ENCODE measurements around the gene MBD5.

Gene MBD5

DNA sequence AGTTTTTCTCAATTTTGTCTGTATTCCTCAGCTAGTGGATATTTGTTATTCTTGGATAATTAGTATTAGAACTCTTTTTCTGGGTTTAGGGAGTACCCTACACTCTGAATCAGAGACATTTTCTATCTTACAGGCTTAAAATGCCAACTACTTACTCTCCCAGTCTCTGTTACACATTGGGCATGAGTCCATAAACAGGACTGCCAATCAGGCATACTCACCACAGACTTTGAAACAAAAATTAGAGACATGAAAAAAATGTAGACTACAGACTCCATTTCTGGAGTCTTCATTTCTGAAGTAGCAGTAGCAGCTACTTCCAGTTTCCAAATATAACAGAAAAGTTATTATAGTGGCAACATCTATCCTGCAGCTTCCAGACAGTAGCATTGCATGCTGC, 279.7 kb downstream of the MBD5 start:
- Histone ChIP-seq H2AFZ (ENCODE audit: low read depth) (no peak overlapping the region), H3K27me3 (ENCODE audit: insufficient read depth, low read depth) (no peaks in the 10 kb centered on the region)
- TF ChIP-seq, protein P1, sequence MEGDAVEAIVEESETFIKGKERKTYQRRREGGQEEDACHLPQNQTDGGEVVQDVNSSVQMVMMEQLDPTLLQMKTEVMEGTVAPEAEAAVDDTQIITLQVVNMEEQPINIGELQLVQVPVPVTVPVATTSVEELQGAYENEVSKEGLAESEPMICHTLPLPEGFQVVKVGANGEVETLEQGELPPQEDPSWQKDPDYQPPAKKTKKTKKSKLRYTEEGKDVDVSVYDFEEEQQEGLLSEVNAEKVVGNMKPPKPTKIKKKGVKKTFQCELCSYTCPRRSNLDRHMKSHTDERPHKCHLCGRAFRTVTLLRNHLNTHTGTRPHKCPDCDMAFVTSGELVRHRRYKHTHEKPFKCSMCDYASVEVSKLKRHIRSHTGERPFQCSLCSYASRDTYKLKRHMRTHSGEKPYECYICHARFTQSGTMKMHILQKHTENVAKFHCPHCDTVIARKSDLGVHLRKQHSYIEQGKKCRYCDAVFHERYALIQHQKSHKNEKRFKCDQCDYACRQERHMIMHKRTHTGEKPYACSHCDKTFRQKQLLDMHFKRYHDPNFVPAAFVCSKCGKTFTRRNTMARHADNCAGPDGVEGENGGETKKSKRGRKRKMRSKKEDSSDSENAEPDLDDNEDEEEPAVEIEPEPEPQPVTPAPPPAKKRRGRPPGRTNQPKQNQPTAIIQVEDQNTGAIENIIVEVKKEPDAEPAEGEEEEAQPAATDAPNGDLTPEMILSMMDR (conservative IDR thresholded peaks at IDR 0.05; ENCODE audit: low read depth, low read length) = no peak

DNA sequence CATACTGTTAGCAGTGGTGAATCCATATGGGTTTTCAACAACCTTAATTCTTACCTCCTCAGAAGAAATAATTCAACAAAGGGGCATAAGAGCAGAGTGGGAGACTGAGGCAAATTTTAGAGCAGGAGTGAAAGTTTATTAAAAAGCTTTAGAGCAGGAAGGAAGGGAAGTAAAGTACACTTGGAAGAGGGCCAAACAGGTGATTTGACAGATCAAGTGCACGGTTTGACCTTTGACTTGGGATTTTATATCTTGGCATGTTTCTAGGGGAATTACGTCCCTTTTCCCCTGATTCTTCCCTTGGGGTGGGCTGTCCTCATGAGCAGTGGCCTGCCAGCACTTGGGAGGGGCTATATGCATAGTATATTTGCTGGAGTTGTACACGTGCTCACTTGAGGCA, 280.5 kb downstream of the MBD5 start:
- H3K4me2 ChIP-seq = no peak overlapping the region
- TF ChIP-seq, protein P1 (conservative IDR thresholded peaks at IDR 0.05; ENCODE audit: low read depth, low read length) = no peak
- no peaks in the 10 kb centered on the region for H4K20me1 ChIP-seq (ENCODE audit: insufficient read depth)
- no peaks in the 10 kb centered on the region for H3K36me3 ChIP-seq (ENCODE audit: insufficient read depth)
- no peaks in the 10 kb centered on the region for H3K4me1 ChIP-seq (ENCODE audit: low read depth, poor library complexity, severe bottlenecking)
- no peaks in the 10 kb centered on the region for H3K27me3 ChIP-seq (ENCODE audit: insufficient read depth, low read depth)
- H3K79me2 ChIP-seq (ENCODE audit: insufficient read depth, low read depth) = no peaks in the 10 kb centered on the region
- no peak overlapping the region for H2AFZ ChIP-seq (ENCODE audit: low read depth)
- H3K9ac ChIP-seq = no peak overlapping the region
- H3K4me3 ChIP-seq (IDR thresholded peaks at IDR 0.05; ENCODE audit: insufficient read depth, low read depth, low read length) = no peak overlapping the region
- H3K27ac ChIP-seq = no peak overlapping the region

More for the DNA sequence above, 279.7 kb downstream of the MBD5 start:
- Histone ChIP-seq H3K4me1 (ENCODE audit: low read depth, poor library complexity, severe bottlenecking) (no peaks in the 10 kb centered on the region), H3K79me2 (ENCODE audit: insufficient read depth, low read depth) (no peaks in the 10 kb centered on the region), H3K36me3 (ENCODE audit: insufficient read depth) (no peaks in the 10 kb centered on the region), H4K20me1 (ENCODE audit: insufficient read depth) (no peaks in the 10 kb centered on the region), H3K4me3 (IDR thresholded peaks at IDR 0.05; ENCODE audit: insufficient read depth, low read depth, low read length) (no peak overlapping the region), H3K9ac (no peak overlapping the region), H3K27ac (no peak overlapping the region), H3K4me2 (no peak overlapping the region)

DNA sequence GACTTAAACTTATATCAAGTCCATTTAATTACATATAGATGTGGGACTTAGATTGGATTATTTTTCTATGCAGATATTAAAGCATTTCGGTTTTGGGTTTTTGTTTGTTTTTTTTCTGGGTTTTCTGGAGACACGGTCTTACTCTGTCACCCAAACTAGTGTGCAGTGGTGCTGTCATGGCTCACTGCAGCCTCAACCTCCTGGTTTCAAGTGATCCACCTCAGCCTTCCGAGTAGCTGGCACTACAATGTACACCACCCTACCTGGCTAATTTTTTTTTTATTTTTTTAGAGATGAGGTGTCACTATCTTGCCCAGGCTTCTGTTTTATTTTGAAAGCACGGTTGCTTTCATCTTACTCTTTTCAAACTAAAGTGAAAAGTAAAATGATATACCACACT, 281.6 kb downstream of the MBD5 start:
- H3K36me3 ChIP-seq (ENCODE audit: insufficient read depth) = no peaks in the 10 kb centered on the region
- no peaks in the 10 kb centered on the region for H3K79me2 ChIP-seq (ENCODE audit: insufficient read depth, low read depth)
- H3K4me3 ChIP-seq (IDR thresholded peaks at IDR 0.05; ENCODE audit: insufficient read depth, low read depth, low read length) = no peak overlapping the region
- H3K27ac ChIP-seq = no peak overlapping the region
- H3K4me1 ChIP-seq (ENCODE audit: low read depth, poor library complexity, severe bottlenecking) = no peaks in the 10 kb centered on the region
- no peak overlapping the region for H2AFZ ChIP-seq (ENCODE audit: low read depth)
- no peaks in the 10 kb centered on the region for H4K20me1 ChIP-seq (ENCODE audit: insufficient read depth)
- no peak overlapping the region for H3K9ac ChIP-seq
- no peak overlapping the region for H3K4me2 ChIP-seq
- no peaks in the 10 kb centered on the region for H3K27me3 ChIP-seq (ENCODE audit: insufficient read depth, low read depth)
- TF ChIP-seq, protein P1 (conservative IDR thresholded peaks at IDR 0.05; ENCODE audit: low read depth, low read length) = no peak

DNA sequence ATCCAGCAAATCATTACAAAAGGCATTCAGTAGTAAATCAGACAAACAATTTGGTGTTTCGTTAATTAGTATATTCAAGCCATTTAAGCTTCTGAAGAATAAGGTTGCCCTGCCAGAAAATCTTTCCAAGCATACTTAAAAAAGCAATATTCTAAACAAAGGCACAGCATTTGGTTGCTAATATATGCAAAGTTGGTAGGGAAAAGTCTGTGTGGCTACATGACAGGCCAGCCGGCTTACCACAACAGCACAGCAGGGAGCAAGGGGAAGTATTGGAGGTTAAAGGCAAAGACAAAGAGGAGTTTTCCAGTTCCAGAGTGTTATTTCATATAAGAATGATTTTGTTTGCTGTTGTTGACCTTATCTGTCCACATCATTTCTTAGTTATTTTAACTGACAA, 282.3 kb downstream of the MBD5 start:
- H3K36me3 ChIP-seq (ENCODE audit: insufficient read depth) = no peaks in the 10 kb centered on the region
- H4K20me1 ChIP-seq (ENCODE audit: insufficient read depth) = no peaks in the 10 kb centered on the region
- H3K4me3 ChIP-seq (IDR thresholded peaks at IDR 0.05; ENCODE audit: insufficient read depth, low read depth, low read length) = no peak overlapping the region
- no peak overlapping the region for H2AFZ ChIP-seq (ENCODE audit: low read depth)
- no peaks in the 10 kb centered on the region for H3K79me2 ChIP-seq (ENCODE audit: insufficient read depth, low read depth)
- no peak overlapping the region for H3K27ac ChIP-seq
- no peak overlapping the region for H3K9ac ChIP-seq
- H3K4me1 ChIP-seq (ENCODE audit: low read depth, poor library complexity, severe bottlenecking) = no peaks in the 10 kb centered on the region
- no peak overlapping the region for H3K4me2 ChIP-seq
- no peaks in the 10 kb centered on the region for H3K27me3 ChIP-seq (ENCODE audit: insufficient read depth, low read depth)
- TF ChIP-seq, protein P1 (conservative IDR thresholded peaks at IDR 0.05; ENCODE audit: low read depth, low read length) = no peak

Measured in KMS-11 (cell line).